ENCODE results near the gene KLRK1.
"Not testable (repeated sequence)": the region's sequence is repeated elsewhere in the genome, so short reads cannot be mapped to it uniquely, and the experiment has no call there.

The KLRK1 gene

DNA sequence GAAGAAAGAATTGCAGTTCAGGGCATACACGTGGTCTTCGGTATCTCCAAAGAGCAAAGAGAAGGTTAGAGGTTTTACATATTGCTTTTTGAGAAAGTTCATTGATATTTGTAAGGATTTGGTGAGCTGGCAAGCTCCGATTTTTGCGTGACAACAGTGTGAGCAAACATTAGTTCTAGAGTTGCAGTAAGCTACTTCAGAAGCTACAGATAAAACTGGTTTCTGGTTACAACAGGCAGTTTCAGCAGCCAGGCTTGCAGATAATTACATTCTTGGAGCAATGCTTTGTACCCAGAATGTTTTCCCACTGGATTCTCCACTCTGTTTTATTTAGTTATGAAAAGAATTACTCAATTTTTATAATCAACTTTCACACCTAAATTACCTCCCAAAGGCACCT, 28.2 kb downstream of the KLRK1 start:
- no peak for DNase-seq

- DNase-seq: no peak
These were observed 28.8 kb downstream of the KLRK1 start for GRCh38 chr12:10361084-10361483.

GRCh38 chr12:10358969-10359368, 30.9 kb downstream of the KLRK1 start:
- DNase-seq: no peak

- DNase-seq: no peak
These were observed 31.7 kb downstream of the KLRK1 start for GRCh38 chr12:10358131-10358530.

DNA sequence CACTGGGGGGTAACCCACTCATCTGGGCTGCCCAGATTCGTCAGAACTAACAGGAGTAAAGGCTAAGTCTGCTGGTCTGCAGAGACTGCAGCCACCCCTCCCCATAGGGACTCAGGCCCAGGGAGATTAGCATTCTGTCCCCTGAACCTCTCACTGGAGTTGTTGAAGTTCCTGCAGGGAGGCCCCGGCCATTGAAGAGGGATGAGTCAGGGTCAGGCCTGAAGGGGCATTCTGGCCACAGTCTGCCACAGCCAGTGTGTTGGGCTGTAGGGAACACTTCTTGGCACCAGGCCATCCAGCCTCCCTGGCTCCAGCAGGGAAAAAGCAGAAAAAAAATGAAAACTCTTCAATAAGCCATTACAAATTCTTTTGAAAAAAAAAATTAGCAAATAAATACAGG, 35.3 kb downstream of the KLRK1 start:
- no peak for DNase-seq

DNA sequence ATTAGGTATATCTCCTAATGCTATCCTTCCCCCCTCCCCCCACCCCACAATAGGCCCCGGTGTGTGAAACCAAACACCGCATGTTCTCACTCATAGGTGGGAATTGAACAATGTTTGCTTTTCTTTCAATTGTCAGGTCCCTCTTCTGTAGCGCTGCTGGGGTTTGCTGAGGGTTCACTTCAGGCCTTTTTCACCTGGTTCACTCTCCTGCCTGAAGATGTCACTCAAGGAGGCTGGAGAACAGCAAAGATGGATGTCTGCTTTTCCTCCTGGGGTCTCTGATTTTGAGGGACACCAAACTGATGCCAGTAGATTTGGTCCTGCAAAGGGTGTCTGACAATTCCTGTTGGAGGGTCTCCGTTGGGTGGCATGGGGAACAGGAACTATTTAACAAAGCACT, 35.8 kb downstream of the KLRK1 start:
- no peak for DNase-seq

GRCh38 chr12:10351457-10351856, 38.4 kb downstream of the KLRK1 start:
- not testable (repeated sequence) for DNase-seq

DNA sequence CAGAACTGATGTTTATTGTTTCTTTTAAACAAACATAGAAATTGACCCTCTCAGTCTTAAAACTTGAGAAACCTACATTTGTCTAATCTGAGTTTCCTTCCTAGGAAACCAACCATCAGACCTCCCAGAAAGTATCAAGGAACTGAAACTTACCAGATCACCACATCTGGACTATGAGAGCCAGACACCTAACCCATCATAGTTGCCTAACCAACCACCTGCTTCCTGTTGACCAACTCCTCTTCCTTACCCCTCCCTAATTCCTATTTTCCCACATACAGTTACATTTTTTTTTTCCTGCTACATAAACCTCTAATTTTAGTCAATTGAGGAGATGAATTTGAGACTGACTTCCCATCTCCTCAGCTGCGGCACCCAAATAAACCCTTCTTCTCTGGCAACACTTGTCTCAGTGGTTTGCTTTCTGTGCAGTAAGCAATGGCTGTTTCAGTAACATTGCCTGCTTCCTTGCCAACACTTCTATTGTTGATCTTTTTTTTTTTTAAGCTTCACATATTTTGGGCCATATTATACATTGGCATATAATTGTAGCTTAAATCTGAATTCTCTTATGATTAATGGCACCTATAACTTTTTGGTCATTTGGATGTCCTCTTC, 47.8 kb downstream of the KLRK1 start:
- DNase-seq: no peak

GRCh38 chr12:10340946-10341345, 48.9 kb downstream of the KLRK1 start:
- not testable (repeated sequence) for DNase-seq

DNA sequence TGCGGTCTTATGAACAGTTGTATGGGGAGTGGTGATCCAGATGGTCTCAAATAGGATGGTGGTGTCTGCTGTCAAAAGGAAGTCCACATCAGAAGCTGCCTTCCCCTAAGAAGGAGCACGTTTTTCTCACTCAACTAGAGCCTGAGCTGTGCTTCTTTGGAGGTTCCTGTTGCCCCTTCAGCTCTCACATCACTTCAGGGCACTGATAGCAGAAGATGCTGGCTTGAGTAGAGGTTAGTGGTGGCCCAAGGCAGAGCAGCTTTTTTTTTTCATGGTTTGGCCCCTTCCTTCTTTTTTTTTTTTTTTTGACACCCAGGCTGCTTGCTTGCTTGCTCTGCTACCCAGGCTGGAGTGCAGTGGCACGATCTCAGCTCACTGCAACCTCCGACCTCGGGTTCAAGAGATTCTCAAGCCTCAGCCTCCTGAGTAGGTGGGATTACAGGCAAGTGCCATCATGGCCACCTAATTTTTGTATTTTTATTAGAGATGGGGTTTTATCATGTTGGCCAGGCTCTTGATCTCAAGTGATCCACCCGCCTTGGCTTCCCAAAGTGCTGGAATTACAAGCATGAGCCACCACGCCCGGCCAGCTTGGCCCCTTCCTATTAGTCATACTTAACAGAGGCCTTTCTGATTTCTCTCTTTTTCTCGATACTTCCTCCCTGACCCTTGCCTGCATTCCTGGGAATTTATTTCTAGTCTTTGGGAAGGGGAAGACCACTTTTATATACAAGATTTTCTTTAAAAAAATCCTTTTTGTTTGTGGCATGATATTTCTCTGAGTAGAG, 50.6 kb downstream of the KLRK1 start:
- DNase-seq: no peak

GRCh38 chr12:10338470-10338869, 51.4 kb downstream of the KLRK1 start:
- not testable (repeated sequence) for DNase-seq

- not testable (repeated sequence) for DNase-seq
These were observed 53.6 kb downstream of the KLRK1 start for GRCh38 chr12:10336196-10336595.

DNA sequence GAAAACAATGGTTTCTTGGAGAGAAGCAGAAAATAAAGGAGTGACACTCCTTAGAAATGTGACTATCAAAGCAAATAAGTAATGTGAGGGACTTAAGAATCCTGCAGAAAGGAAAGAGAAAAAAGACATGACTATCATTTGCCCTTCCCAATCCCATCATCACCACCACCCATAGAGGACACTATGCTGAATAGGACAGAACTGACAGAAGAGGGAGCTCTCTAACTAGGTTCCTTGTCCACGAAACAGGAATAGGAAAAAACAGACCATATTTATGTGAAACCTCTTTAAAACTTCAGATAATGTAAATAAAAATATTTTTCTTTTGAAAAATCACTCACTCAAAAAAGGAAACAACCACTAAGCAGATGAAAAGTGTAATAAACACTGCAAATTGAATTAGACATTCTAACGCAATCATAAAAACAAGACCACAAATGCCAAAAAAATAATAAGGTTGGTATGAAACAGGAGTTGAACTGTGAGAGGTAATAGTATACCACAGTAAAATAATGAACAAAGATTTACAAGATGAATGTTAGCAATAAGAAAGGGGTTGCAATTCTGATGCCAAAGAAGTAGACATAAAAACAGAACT, 58.1 kb downstream of the KLRK1 start:
- DNase-seq: no peak

- not testable (repeated sequence) for DNase-seq
These were observed 61.1 kb downstream of the KLRK1 start for GRCh38 chr12:10328691-10329090.
